GM21526 (cell line): ENCODE results near the gene CC2D1A.
A peak's percentile ranks its signal among the peaks of the same experiment; 100 is the strongest.

Experiments used
- ATAC-seq: cut with Tn5 transposase; IDR thresholded peaks from one replicate; pipeline ENCODE4 v1.9.1; 2021; ENCODE audit warnings: moderate library complexity; ENCODE audit not compliant: unreplicated experiment, low FRiP score

Gene CC2D1A

DNA sequence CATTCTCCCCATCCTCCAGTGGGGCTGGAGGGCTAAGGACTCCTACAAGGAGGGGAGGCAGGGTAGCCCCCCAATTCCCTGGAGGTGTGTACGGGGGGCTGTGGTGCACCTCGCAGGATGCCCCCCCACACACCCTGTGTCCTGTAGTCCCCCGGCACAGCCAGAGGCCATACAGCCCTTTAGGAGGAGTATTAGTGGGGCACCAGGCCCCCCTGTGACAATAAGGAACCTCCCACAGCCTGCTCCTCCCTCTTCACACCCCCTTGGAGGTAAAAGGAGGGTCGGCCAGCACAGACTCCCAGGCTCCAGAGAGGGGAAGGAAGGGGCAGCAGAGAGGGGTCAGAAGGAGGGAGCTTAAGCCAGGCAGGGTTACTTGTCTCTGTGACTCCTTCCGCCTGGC, 29.2 kb upstream of the CC2D1A start, which contains the start of gene NANOS3:
Gene NANOS3 (plus strand): TSS at position 301 of the 400 bp plus-strand sequence. CDS start 115 bp downstream, outside the sequence.
- no peak for ATAC-seq

DNA sequence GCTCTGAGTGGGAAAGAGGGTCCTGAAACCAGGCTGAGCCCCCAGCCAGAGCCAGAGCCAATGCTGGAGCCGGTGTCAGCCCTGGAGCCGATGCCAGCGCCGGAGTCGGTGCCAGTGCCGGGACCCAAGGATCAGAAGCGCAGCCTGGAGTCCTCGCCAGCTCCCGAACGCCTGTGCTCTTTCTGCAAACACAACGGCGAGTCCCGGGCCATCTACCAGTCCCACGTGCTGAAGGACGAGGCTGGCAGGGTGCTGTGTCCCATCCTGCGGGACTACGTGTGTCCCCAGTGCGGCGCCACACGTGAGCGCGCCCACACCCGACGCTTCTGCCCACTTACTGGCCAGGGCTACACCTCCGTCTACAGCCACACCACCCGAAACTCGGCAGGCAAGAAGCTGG, 28.7 kb upstream of the CC2D1A start:
- no peak for ATAC-seq

- peak; percentile 77 for ATAC-seq
Observed at GRCh38 chr19:13880059-13881043, 25.6 kb upstream of the CC2D1A start.

DNA sequence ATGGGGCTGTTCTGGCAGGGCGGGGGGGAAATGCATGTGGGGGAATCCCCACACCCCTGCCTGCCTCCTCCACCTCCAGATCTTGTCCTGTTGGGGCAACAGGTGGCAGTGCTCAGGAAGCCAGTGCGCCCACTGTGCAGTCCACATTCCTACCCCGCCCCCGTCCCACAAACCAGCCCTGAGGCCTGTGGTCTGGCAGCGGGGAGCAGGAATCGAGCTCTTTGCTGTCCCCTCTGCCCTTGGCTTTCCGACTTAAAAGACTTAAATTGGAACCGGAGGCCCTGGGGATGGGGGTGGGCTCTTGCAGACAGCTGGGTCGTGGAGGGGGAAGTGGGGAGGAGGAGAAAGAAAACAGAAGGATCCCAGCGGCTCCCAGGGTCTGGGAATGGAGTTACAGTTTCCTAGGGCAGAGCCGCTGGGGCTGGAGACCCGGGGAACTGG, 24.7 kb upstream of the CC2D1A start:
- no peak for ATAC-seq

- ATAC-seq, result no peak
Observed at GRCh38 chr19:13881692-13882418, 24.1 kb upstream of the CC2D1A start.

DNA sequence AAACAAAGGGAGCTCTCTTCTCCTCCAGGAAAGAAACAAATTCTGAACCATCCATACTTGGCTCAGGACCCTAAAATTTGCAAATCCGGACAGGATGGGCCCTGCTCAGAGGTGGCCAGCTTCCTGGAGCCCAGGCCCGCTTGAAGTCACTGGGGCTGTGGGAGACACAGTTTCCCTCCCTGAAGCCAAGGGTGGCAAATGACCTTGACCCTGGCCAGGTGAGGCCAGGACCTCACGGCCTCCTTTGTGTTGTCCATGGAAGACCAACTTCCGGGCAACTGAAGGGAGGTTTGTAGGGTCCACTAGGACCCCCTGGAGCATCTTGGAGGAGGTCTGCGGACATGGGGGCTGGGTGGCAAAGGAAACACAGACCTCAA, 23.6 kb upstream of the CC2D1A start:
- no peak for ATAC-seq

GRCh38 chr19:13882836-13883235, 23.2 kb upstream of the CC2D1A start:
- ATAC-seq, result no peak

- no peak for ATAC-seq
Observed at GRCh38 chr19:13883516-13884064, 22.4 kb upstream of the CC2D1A start.

- ATAC-seq, result no peak
Observed at GRCh38 chr19:13884726-13885591, 21.0 kb upstream of the CC2D1A start.

DNA sequence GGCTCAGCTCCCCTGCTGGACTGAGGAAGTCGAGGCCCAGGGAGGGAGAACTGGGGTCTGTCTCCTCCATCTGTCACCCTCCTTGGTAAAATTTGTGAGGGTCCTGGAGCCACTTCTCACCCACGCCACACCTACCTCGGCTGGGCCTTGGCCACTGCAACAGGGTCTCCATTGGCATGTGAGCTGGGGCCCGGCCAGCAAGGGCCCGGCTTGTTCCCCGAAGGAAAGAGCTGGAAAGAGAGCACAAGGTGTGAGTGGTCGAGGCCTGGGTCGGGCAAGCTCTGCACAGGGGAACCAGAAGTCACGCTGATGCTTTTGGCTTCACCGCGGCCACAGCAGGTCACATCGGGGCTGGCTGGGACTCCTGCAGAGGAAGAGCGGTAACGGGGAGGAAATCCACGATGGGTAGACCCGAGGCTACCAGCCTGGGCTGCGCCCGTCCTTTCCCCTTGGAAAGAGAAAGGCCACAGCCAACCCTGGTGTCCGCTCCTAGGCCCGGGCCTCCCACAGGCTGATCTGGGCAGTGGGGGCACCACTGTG, 20.1 kb upstream of the CC2D1A start:
- no peak for ATAC-seq

DNA sequence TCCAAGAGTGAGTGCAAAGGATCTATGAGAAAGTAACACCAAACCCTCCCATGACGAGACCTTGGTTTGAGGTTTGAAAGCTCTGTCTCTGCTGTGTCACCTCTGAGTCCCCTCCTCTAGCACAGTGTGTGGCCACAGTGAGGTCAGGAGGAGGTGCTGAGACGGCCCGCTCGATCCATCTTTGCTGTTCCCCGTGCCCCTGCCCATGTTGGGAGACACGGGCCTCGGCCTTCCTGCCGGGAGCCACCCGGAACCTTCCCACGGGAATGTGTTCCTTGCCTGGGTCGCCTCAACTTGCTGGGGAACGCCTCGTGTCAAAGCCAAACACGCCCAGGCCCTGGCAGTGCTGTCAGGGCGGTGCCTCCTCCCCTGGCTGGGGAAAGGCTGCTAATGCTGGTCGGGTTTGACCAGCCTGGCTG, 19.0 kb upstream of the CC2D1A start:
- no peak for ATAC-seq

GRCh38 chr19:13887517-13887916, 18.5 kb upstream of the CC2D1A start:
- no peak for ATAC-seq

DNA sequence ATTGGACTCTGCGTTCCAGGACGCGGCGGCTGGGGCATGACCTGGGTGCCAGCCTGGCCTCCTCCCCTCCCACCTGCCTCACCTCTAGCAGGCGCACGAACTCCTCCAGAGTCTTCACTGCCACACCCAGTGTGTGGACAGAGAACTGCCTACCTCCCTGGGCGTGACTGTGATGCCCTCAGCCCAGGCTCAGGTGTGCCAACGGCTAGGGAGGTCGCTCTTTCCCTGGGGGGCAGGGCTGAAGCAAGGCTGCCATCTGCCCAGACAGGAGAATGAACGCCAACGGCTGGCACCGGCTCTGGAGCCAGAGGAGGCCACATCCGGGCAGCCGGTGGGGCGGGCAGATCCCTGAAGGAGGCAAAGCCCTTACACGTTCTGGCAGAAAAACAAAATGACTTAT, 17.7 kb upstream of the CC2D1A start:
- ATAC-seq, result no peak

- no peak for ATAC-seq
Observed at GRCh38 chr19:13890136-13890535, 15.9 kb upstream of the CC2D1A start.

DNA sequence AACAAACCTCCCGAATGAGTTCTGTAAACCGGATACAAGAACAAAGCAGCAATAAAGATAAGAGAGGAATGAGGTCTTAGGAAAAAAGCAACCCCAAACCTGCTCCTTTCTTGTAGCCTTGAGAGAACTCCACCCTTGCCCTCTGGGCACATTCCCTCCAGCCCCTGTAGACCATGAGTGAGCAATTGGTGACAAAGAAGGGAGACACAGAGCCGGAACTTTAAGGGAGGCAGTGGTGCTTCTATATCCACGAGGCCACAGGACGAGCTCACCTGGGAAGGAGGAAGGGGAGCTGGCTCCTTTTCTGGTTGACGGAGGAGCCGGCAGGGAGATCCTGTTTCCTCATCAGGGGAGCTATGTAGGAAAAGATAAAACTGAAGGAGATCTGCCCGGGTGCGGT, 13.1 kb upstream of the CC2D1A start:
- ATAC-seq, result no peak

- ATAC-seq, result no peak
Observed at GRCh38 chr19:13894552-13894951, 11.4 kb upstream of the CC2D1A start.

DNA sequence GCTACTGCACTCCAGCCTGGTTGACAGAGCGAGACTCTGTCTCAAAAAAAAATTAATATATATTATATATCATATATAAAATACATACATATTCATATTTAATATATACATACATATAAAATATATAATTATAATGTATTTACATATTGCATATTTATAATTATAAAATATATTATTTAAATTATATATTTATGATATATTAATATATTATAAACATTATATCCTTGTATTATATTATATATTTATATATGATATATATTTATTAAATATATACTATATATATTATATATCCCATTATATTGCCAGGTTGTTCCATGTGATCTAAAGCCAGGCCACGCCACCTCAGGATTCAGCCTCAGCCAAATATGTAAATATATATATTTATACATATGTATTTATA, 9.8 kb upstream of the CC2D1A start:
- ATAC-seq, result no peak

- no peak for ATAC-seq
Observed at GRCh38 chr19:13899393-13899792, 6.6 kb upstream of the CC2D1A start.

GRCh38 chr19:13899912-13900584, 6.0 kb upstream of the CC2D1A start:
- no peak for ATAC-seq
